IMR-90 (cell line): ENCODE data around the gene LINGO1. TPM values are rescaled to one million over a fixed set of nuclear protein-coding genes. Genes with fewer than 3 reads are reported as not detected.

Experiments
- ATAC-seq: fragments of 200-7000 bp; cut with Tn5 transposase; 2 replicates; pipeline ENCODE4 v1.9.1; 2020; ENCODE audit warnings: low read depth, mild to moderate bottlenecking, moderate library complexity
- BruUV-seq: library from RNA; stranded (reverse); fragments of 400-500 nt; replicated peaks from 2 replicates; lab custom pipeline; 2021; lab: Mats Ljungman, UMichigan
- CTCF ChIA-PET: fragments of 300-600 bp; formaldehyde crosslinking; extraction: SDS; loops from one replicate; lab custom pipeline; 2021; ENCODE audit warnings: antibody characterized with exemption; lab: Yijun Ruan, JAX
- POLR2A ChIA-PET: fragments of 300-600 bp; sonication (Branson Sonifier 250); formaldehyde crosslinking; loops from one replicate; lab custom pipeline; 2022; ENCODE audit warnings: antibody characterized with exemption; ENCODE audit not compliant: unreplicated experiment; lab: Charles Lee
- DNase-seq: peaks from one replicate; pipeline ENCODE4 v3.0.0; 2013
- H2AFZ ChIP-seq: replicated peaks from 2 replicates; pipeline ENCODE3; 2013; ENCODE audit warnings: low read length, mild to moderate bottlenecking; ENCODE audit not compliant: poor library complexity
- H2AK5ac ChIP-seq: 2 replicates; pipeline ENCODE4 v1.6.1; 2013; ENCODE audit warnings: low read depth, low read length, inconsistent platforms
- H2AK9ac ChIP-seq: replicated peaks from 2 replicates; pipeline ENCODE3; 2013; ENCODE audit warnings: mild to moderate bottlenecking, low read depth, low read length, moderate library complexity; ENCODE audit not compliant: poor library complexity
- H2BK120ac ChIP-seq: 2 replicates; pipeline ENCODE4 v1.6.1; 2013; ENCODE audit warnings: low read depth, low read length, inconsistent platforms
- H2BK15ac ChIP-seq: 3 replicates; pipeline ENCODE4 v1.6.1; 2013; ENCODE audit warnings: low read depth, low read length, inconsistent platforms
- H2BK20ac ChIP-seq: 2 replicates; pipeline ENCODE4 v1.6.1; 2013; ENCODE audit warnings: low read depth, mild to moderate bottlenecking, inconsistent platforms, low read length, moderate library complexity
- H2BK5ac ChIP-seq: 2 replicates; pipeline ENCODE4 v1.6.1; 2013; ENCODE audit warnings: mild to moderate bottlenecking, low read depth, low read length, inconsistent platforms; ENCODE audit not compliant: poor library complexity, severe bottlenecking
- H3K14ac ChIP-seq: replicated peaks from 2 replicates; pipeline ENCODE4 v1.6.1; 2013; ENCODE audit warnings: low read depth, low read length, inconsistent platforms
- H3K18ac ChIP-seq: 2 replicates; pipeline ENCODE4 v1.6.1; 2013; ENCODE audit warnings: low read depth, low read length, control low read depth
- H3K23ac ChIP-seq: 2 replicates; pipeline ENCODE4 v1.6.1; 2013; ENCODE audit warnings: low read depth, low read length, inconsistent platforms
- H3K27ac ChIP-seq: 2 replicates; pipeline ENCODE4 v1.5.1; 2013; ENCODE audit warnings: mild to moderate bottlenecking, control low read depth, low read length; ENCODE audit not compliant: insufficient read depth
- H3K27me3 ChIP-seq: 2 replicates; pipeline ENCODE4 v1.6.1; 2013; ENCODE audit warnings: low read length; ENCODE audit not compliant: control insufficient read depth, insufficient read depth
- H3K36me3 ChIP-seq: 2 replicates; pipeline ENCODE4 v1.6.1; 2013; ENCODE audit warnings: low read length, mixed read lengths; ENCODE audit not compliant: control insufficient read depth, insufficient read depth
- H3K4ac ChIP-seq: 2 replicates; pipeline ENCODE4 v1.6.1; 2013; ENCODE audit warnings: low read depth, low read length, inconsistent platforms
- H3K4me1 ChIP-seq: 2 replicates; pipeline ENCODE4 v1.6.1; 2013; ENCODE audit warnings: low read length, mixed read lengths; ENCODE audit not compliant: control insufficient read depth, insufficient read depth
- H3K4me2 ChIP-seq: 2 replicates; pipeline ENCODE4 v1.6.1; 2013; ENCODE audit warnings: low read depth, mild to moderate bottlenecking, control low read depth, low read length, moderate library complexity
- H3K4me3 ChIP-seq: 2 replicates; pipeline ENCODE4 v1.5.1; 2013; ENCODE audit warnings: low read depth, mild to moderate bottlenecking, control low read depth, low read length, moderate library complexity; ENCODE audit not compliant: insufficient read depth
- H3K56ac ChIP-seq: 2 replicates; pipeline ENCODE4 v1.6.1; 2013; ENCODE audit warnings: low read length, inconsistent platforms; ENCODE audit not compliant: insufficient read depth; ENCODE audit errors: extremely low read depth
- H3K79me1 ChIP-seq, 2 experiments: 2 replicates each; pipeline ENCODE4 v1.6.1; 2013; ENCODE audit warnings: low read length in 2 of 2, inconsistent platforms in 1 of 2, low read depth in 1 of 2
- H3K9ac ChIP-seq: 2 replicates; pipeline ENCODE4 v1.6.1; 2013; ENCODE audit warnings: low read depth, low read length, control low read depth
- H3K9me1 ChIP-seq: 2 replicates; pipeline ENCODE4 v1.6.1; 2013; ENCODE audit warnings: low read length, inconsistent platforms; ENCODE audit not compliant: insufficient read depth
- H3K9me3 ChIP-seq: 2 replicates; pipeline ENCODE4 v1.6.1; 2013; ENCODE audit warnings: low read length; ENCODE audit not compliant: control insufficient read depth, insufficient read depth
- H4K20me1 ChIP-seq: 2 replicates; pipeline ENCODE4 v1.6.1; 2013; ENCODE audit warnings: low read length, inconsistent platforms; ENCODE audit not compliant: insufficient read depth
- H4K5ac ChIP-seq: 2 replicates; pipeline ENCODE4 v1.6.1; 2013; ENCODE audit warnings: mild to moderate bottlenecking, low read depth, low read length, control low read depth
- H4K8ac ChIP-seq, 2 experiments: 2 replicates each; pipeline ENCODE4 v1.6.1; 2013; ENCODE audit warnings: low read depth in 2 of 2, low read length in 2 of 2, control low read depth in 1 of 2, inconsistent platforms in 1 of 2
- H4K91ac ChIP-seq: 2 replicates; pipeline ENCODE4 v1.6.1; 2013; ENCODE audit warnings: low read depth, low read length, inconsistent platforms; ENCODE audit not compliant: insufficient read depth
- MAZ ChIP-seq: IDR thresholded peaks from 2 replicates; pipeline ENCODE4 v1.6.1; 2012; ENCODE audit warnings: low read depth, mild to moderate bottlenecking, low read length, improper control_type of control experiment, moderate library complexity, borderline replicate concordance
- NFE2L2 ChIP-seq: fragments of 150-350 bp; IDR thresholded peaks from 2 replicates; pipeline ENCODE4 v1.6.1; 2016; ENCODE audit warnings: low read depth, mild to moderate bottlenecking, low read length
- USF2 ChIP-seq: fragments of 150-350 bp; IDR thresholded peaks from 2 replicates; pipeline ENCODE4 v1.6.1; 2017; ENCODE audit warnings: mild to moderate bottlenecking, antibody characterized with exemption, low read length, low read depth
- WGBS, 2 experiments: methylation state at CpG; one replicate each; pipeline versions ENCODE4 v1.1.5 to v1.1.7; 2013; ENCODE audit warnings: missing lambda C conversion rate in 2 of 2; ENCODE audit not compliant: insufficient read length in 1 of 2; ENCODE audit errors: extremely low coverage in 2 of 2; 5-methylcytosine and 5-hydroxymethylcytosine counted together
- dilution Hi-C: fragments of 300-500 bp; cut with HindIII; formaldehyde crosslinking; loops from one replicate; pipeline ENCODE4 v1.14.3; 2018; ENCODE audit warnings: low sequenced_read_pairs; ENCODE audit not compliant: unreplicated experiment
- in situ Hi-C: fragments of 300-500 bp; cut with MboI; formaldehyde crosslinking; loops from 3 replicates; pipeline ENCODE4 v1.14.3; 2019; ENCODE audit warnings: low sequenced_read_pairs, inconsistent platforms, mixed read lengths
- intact Hi-C: fragments of 100-400 bp; cut with micrococcal nuclease; formaldehyde crosslinking; loops from 2 replicates; pipeline ENCODE4 v1.10.0; 2022
- polyA plus RNA-seq, 3 experiments: library from polyadenylated mRNA; depleted of rRNA; stranded (reverse); fragments of >200 nt; gene quantifications; 2 replicates each; pipeline ENCODE4 v1.2.3, GENCODE V29; 2012; ENCODE audit warnings: low replicate concordance in 1 of 3
- total RNA-seq: library from RNA; depleted of rRNA; stranded (reverse); fragments of >200 nt; gene quantifications from 2 replicates; pipeline ENCODE4 v1.2.3, GENCODE V29; 2012

LINGO1 gene
- total and polyA plus RNA-seq, 2 of the 4 experiments (the other 2 are of a cell fraction), result 0.05 TPM; not detected in 1

- ATAC-seq, result peak; percentile 71
- H3K4ac ChIP-seq, result no peak overlapping the region
- H3K4me1 ChIP-seq, result no peaks in the 10 kb centered on the region
- no peak overlapping the region for H2AFZ ChIP-seq
- intact Hi-C loops (no loop called here), dilution Hi-C loops (no loop called here), in situ Hi-C loops (no loop called here)
- H3K36me3 ChIP-seq, result no peaks in the 10 kb centered on the region
- H3K56ac ChIP-seq, result no peak overlapping the region
- no peak overlapping the region for H2AK9ac ChIP-seq
- peaks cover 57% of the 10 kb centered on the region for H3K27me3 ChIP-seq
- H2AK5ac ChIP-seq, result no peak overlapping the region
- H4K5ac ChIP-seq, result no peak overlapping the region
- no peaks in the 10 kb centered on the region for H3K9me1 ChIP-seq
- 27% methylated on average over 5 of the region's 9 CpGs; no CpG with 5 or more reads in 1 of the 2 experiments for WGBS, 2 experiments
- TF ChIP-seq MAZ (no peak), NFE2L2 (no peak), USF2 (peak; percentile 50; the same call in 1 of the 2 replicates)
- no peak overlapping the region for H3K4me2 ChIP-seq
- H2BK5ac ChIP-seq, result no peak overlapping the region
- H3K4me3 ChIP-seq, result no peak overlapping the region
- H4K20me1 ChIP-seq, result no peaks in the 10 kb centered on the region
- H4K8ac ChIP-seq, result no peak overlapping the region
- no peak overlapping the region for H3K18ac ChIP-seq
- no peak overlapping the region for H3K23ac ChIP-seq
- H3K14ac ChIP-seq, result no peak overlapping the region
- DNase-seq, result no peak
- ChIA-PET POLR2A (no interaction called here), CTCF (no interaction called here)
- H3K9ac ChIP-seq, result no peak overlapping the region
- no peak overlapping the region for H4K91ac ChIP-seq
- no peaks in the 10 kb centered on the region for H3K79me1 ChIP-seq
- H2BK20ac ChIP-seq, result no peak overlapping the region
- H3K9me3 ChIP-seq, result no peaks in the 10 kb centered on the region
- H3K27ac ChIP-seq, result no peak overlapping the region
- no TSS peak for BruUV-seq
- no peak overlapping the region for H2BK120ac ChIP-seq
- H2BK15ac ChIP-seq, result no peak overlapping the region
Measured at GRCh38 chr15:77577366-77577950, 55.3 kb downstream of the LINGO1 start.
